ENCODE results near the gene KLKB1. TPM values are rescaled to one million over a fixed set of nuclear protein-coding genes. Genes with fewer than 3 reads are reported as not detected.

KLKB1 gene
- total RNA-seq, 3 donors from 2014 or later (not counting 1 experiment from before 2014, with no cell fraction given), result 0.95 to 3.1 (median 1.6) TPM

DNA sequence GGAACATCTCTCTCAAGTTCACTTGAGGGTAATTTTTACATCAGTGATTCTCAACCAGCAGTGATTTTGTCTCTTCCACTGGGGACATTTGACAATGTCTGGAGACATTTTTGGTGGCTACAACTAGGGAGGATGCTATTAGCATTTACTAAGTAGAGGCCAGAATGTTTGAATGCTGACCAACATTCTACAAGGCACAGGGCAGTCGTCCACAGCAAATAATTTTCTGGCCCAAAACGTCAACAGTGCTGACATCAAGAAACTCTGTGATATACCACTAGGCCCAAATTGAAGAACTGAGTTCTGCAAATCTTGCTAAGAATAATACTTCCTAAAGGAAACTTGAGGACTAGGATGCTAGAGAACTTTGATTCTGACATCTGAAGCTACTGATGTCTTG, 7.1 kb downstream of the KLKB1 start:
- Histone ChIP-seq H3K4me1 (ENCODE audit: control insufficient read depth, insufficient read depth, low read length) (no peaks in the 10 kb centered on the region), H3K27ac (ENCODE audit: low read length) (no peak overlapping the region), H3K9me3 (ENCODE audit: control insufficient read depth, insufficient read depth, low read length) (no peaks in the 10 kb centered on the region), H3K36me3 (ENCODE audit: control insufficient read depth, insufficient read depth, low read length) (no peaks in the 10 kb centered on the region), H3K4me3 (ENCODE audit: low read length) (no peak overlapping the region), H3K27me3 (ENCODE audit: control insufficient read depth, insufficient read depth, low read length) (no peaks in the 10 kb centered on the region)
- H3K9me3 Mint-ChIP-seq, result no peaks in the 10 kb centered on the region
- H3K4me1 Mint-ChIP-seq, result no peaks in the 10 kb centered on the region
- intact Hi-C loops (cut with micrococcal nuclease), result no loop called here
- H3K36me3 Mint-ChIP-seq, result no peaks in the 10 kb centered on the region
- H3K27ac Mint-ChIP-seq, result no peak overlapping the region
- TF ChIP-seq, protein P1, sequence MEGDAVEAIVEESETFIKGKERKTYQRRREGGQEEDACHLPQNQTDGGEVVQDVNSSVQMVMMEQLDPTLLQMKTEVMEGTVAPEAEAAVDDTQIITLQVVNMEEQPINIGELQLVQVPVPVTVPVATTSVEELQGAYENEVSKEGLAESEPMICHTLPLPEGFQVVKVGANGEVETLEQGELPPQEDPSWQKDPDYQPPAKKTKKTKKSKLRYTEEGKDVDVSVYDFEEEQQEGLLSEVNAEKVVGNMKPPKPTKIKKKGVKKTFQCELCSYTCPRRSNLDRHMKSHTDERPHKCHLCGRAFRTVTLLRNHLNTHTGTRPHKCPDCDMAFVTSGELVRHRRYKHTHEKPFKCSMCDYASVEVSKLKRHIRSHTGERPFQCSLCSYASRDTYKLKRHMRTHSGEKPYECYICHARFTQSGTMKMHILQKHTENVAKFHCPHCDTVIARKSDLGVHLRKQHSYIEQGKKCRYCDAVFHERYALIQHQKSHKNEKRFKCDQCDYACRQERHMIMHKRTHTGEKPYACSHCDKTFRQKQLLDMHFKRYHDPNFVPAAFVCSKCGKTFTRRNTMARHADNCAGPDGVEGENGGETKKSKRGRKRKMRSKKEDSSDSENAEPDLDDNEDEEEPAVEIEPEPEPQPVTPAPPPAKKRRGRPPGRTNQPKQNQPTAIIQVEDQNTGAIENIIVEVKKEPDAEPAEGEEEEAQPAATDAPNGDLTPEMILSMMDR (IDR thresholded peaks at IDR 0.05), result no peak
- H3K27me3 Mint-ChIP-seq (ENCODE audit: low read depth in 2 of 2), result no peaks in the 10 kb centered on the region
- ATAC-seq (no peak), DNase-seq (no peak)
- 77% methylated on average over 2 of the region's 2 CpGs for WGBS (ENCODE audit: insufficient coverage)
- H3K4me3 Mint-ChIP-seq, result no peak overlapping the region

GRCh38 chr4:186236126-186236525, 8.8 kb downstream of the KLKB1 start:
- no peak overlapping the region for H3K4me3 Mint-ChIP-seq
- H3K27me3 ChIP-seq (ENCODE audit: control insufficient read depth, insufficient read depth, low read length), result no peaks in the 10 kb centered on the region
- no peaks in the 10 kb centered on the region for H3K9me3 ChIP-seq (ENCODE audit: control insufficient read depth, insufficient read depth, low read length)
- no peak overlapping the region for H3K27ac ChIP-seq (ENCODE audit: low read length)
- no peak overlapping the region for H3K27ac Mint-ChIP-seq
- no peaks in the 10 kb centered on the region for H3K9me3 Mint-ChIP-seq
- intact Hi-C loops (cut with micrococcal nuclease), result no loop called here
- H3K4me1 Mint-ChIP-seq, result no peaks in the 10 kb centered on the region
- TF ChIP-seq, protein P1 (IDR thresholded peaks at IDR 0.05), result no peak
- DNase-seq (no peak), ATAC-seq (no peak)
- no peaks in the 10 kb centered on the region for H3K36me3 Mint-ChIP-seq
- 93% methylated on average over 4 of the region's 4 CpGs for WGBS (ENCODE audit: insufficient coverage)
- H3K4me1 ChIP-seq (ENCODE audit: control insufficient read depth, insufficient read depth, low read length), result no peaks in the 10 kb centered on the region
- no peak overlapping the region for H3K4me3 ChIP-seq (ENCODE audit: low read length)
- H3K36me3 ChIP-seq (ENCODE audit: control insufficient read depth, insufficient read depth, low read length), result no peaks in the 10 kb centered on the region
- H3K27me3 Mint-ChIP-seq (ENCODE audit: low read depth in 2 of 2), result no peaks in the 10 kb centered on the region

GRCh38 chr4:186240452-186240847, 13.1 kb downstream of the KLKB1 start:
- H3K4me3 ChIP-seq (ENCODE audit: low read length), result no peak overlapping the region
- no peaks in the 10 kb centered on the region for H3K36me3 ChIP-seq (ENCODE audit: control insufficient read depth, insufficient read depth, low read length)
- Mint-ChIP-seq H3K27ac (no peak overlapping the region), H3K36me3 (no peaks in the 10 kb centered on the region), H3K27me3 (ENCODE audit: low read depth in 2 of 2) (no peaks in the 10 kb centered on the region), H3K4me3 (no peak overlapping the region), H3K9me3 (no peaks in the 10 kb centered on the region), H3K4me1 (no peaks in the 10 kb centered on the region)
- TF ChIP-seq, protein P1 (IDR thresholded peaks at IDR 0.05), result no peak
- ATAC-seq (no peak), DNase-seq (no peak)
- no peaks in the 10 kb centered on the region for H3K27me3 ChIP-seq (ENCODE audit: control insufficient read depth, insufficient read depth, low read length)
- H3K9me3 ChIP-seq (ENCODE audit: control insufficient read depth, insufficient read depth, low read length), result no peaks in the 10 kb centered on the region
- H3K27ac ChIP-seq (ENCODE audit: low read length), result no peak overlapping the region
- no peaks in the 10 kb centered on the region for H3K4me1 ChIP-seq (ENCODE audit: control insufficient read depth, insufficient read depth, low read length)
- 87% methylated on average over 7 of the region's 7 CpGs for WGBS (ENCODE audit: insufficient coverage)
- intact Hi-C loops (cut with micrococcal nuclease), result no loop called here

DNA sequence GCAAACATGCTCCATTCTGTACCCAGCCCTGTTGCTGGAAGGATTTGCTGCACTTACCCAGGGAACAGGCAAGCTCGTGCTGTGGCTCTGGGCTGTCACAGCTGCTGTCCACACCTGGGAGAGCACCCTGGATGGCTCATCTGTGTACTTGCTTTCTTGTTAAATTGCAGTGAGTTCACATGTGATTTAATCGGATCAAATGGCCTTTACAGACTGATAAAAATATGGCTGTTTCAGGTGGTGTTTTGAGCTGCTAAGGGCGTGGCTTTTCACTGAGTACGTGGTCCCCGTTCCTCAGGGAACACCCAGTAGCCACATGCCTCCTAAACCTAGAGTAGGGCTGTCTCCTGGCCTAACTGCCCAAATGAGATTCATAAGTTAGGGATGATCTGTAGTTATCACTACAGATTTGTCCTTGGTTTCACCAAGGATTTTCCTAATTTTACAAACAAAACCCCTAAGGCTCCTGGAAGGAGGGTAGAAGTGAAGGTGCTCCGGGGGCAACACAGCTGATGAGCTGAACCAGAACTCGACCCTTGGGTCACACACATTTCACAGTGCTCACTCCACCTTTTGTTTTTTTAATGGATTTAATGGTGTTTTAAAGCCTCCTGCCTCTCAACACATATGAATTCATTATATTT, 13.7 kb downstream of the KLKB1 start:
- H3K4me1 Mint-ChIP-seq, result no peaks in the 10 kb centered on the region
- TF ChIP-seq, protein P1 (IDR thresholded peaks at IDR 0.05), result no peak
- no peak overlapping the region for H3K27ac Mint-ChIP-seq
- H3K9me3 ChIP-seq (ENCODE audit: control insufficient read depth, insufficient read depth, low read length), result no peaks in the 10 kb centered on the region
- no peaks in the 10 kb centered on the region for H3K27me3 Mint-ChIP-seq (ENCODE audit: low read depth in 2 of 2)
- DNase-seq (no peak), ATAC-seq (no peak)
- no peaks in the 10 kb centered on the region for H3K36me3 Mint-ChIP-seq
- H3K27me3 ChIP-seq (ENCODE audit: control insufficient read depth, insufficient read depth, low read length), result no peaks in the 10 kb centered on the region
- peaks cover 0 to 1% of the 10 kb centered on the region in 2 donors for H3K9me3 Mint-ChIP-seq
- no peak overlapping the region for H3K4me3 Mint-ChIP-seq
- H3K36me3 ChIP-seq (ENCODE audit: control insufficient read depth, insufficient read depth, low read length), result no peaks in the 10 kb centered on the region
- H3K4me1 ChIP-seq (ENCODE audit: control insufficient read depth, insufficient read depth, low read length), result no peaks in the 10 kb centered on the region
- no peak overlapping the region for H3K27ac ChIP-seq (ENCODE audit: low read length)
- intact Hi-C loops (cut with micrococcal nuclease), result no loop called here
- no peak overlapping the region for H3K4me3 ChIP-seq (ENCODE audit: low read length)
- 80% methylated on average over 5 of the region's 7 CpGs for WGBS (ENCODE audit: insufficient coverage)

Data from natural killer cell (primary cell).